22Rv1 (cell line): ENCODE results near the gene NDOR1.

ENCODE experiments used
- H3K27ac ChIP-seq: fragments of 450-650 bp; 2 replicates; pipeline ENCODE4 v1.5.1; 2017
- ZFX ChIP-seq: fragments of 450-650 bp; IDR thresholded peaks from 2 replicates; pipeline ENCODE4 v1.6.1; 2017; ENCODE audit warnings: antibody characterized with exemption, borderline replicate concordance
- TF ChIP-seq, protein P1 (sequence below): fragments of 450-650 bp; IDR thresholded peaks from 2 replicates; pipeline ENCODE4 v1.5.1; 2017; ENCODE audit warnings: mild to moderate bottlenecking

Gene NDOR1

DNA sequence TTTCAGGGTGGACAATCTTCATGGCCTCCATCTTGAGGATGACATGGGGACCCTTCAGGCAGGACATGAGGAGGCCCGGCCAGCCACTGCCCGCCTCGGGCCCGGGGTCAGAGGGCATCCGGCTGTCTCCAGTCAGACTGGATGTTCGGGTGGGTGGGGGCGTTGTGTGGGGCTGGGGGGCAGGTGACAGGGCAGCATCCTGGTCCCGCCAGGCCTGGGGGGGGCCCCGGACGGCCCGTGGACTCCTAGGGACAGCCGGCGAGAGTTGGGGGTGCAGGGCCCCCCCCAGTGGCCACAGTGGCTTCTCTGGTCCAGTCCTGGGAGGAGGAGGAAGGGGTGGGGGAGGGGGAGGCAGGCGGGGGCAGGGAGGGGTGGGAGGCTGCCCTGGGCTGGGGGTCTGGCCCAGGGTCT is 15.6 kb downstream of the NDOR1 start:
- H3K27ac ChIP-seq = peak overlapping the region; percentile 97
- TF ChIP-seq, protein P1, sequence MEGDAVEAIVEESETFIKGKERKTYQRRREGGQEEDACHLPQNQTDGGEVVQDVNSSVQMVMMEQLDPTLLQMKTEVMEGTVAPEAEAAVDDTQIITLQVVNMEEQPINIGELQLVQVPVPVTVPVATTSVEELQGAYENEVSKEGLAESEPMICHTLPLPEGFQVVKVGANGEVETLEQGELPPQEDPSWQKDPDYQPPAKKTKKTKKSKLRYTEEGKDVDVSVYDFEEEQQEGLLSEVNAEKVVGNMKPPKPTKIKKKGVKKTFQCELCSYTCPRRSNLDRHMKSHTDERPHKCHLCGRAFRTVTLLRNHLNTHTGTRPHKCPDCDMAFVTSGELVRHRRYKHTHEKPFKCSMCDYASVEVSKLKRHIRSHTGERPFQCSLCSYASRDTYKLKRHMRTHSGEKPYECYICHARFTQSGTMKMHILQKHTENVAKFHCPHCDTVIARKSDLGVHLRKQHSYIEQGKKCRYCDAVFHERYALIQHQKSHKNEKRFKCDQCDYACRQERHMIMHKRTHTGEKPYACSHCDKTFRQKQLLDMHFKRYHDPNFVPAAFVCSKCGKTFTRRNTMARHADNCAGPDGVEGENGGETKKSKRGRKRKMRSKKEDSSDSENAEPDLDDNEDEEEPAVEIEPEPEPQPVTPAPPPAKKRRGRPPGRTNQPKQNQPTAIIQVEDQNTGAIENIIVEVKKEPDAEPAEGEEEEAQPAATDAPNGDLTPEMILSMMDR = no peak
- no peak for TF ChIP-seq ZFX

DNA sequence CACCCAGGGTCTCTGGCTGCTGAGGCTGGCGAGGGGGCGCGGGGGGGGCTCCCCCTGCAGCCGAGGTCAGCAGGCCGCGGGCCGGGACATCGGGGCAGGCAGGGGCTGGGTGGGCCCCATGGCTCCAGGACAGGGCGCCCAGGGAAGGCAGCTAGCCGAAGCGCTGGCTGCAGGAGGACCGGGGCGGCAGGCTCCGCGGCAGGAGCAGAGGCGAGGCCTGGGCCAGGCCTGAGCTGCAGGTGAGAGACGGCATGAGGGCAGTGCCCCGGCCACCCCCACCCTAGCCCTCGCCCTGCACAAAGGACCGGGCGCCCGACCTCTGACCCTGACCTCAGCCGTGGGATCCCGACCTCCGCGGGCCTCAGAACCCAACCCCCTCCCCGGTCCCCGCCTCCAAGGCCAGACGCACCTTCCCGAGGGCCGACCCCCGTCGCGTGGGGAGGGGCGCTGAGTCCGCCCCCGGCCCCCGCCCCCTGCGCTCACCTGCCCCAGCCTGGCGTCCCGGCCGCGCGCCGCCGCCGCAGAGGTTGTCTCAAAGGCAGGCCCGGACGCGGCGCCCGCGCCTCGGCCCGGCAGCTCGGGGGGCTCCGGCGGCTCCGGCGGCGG is 16.1 kb downstream of the NDOR1 start:
- H3K27ac ChIP-seq = peak overlapping the region; percentile 97
- no peak for TF ChIP-seq ZFX
- TF ChIP-seq, protein P1 = no peak

DNA sequence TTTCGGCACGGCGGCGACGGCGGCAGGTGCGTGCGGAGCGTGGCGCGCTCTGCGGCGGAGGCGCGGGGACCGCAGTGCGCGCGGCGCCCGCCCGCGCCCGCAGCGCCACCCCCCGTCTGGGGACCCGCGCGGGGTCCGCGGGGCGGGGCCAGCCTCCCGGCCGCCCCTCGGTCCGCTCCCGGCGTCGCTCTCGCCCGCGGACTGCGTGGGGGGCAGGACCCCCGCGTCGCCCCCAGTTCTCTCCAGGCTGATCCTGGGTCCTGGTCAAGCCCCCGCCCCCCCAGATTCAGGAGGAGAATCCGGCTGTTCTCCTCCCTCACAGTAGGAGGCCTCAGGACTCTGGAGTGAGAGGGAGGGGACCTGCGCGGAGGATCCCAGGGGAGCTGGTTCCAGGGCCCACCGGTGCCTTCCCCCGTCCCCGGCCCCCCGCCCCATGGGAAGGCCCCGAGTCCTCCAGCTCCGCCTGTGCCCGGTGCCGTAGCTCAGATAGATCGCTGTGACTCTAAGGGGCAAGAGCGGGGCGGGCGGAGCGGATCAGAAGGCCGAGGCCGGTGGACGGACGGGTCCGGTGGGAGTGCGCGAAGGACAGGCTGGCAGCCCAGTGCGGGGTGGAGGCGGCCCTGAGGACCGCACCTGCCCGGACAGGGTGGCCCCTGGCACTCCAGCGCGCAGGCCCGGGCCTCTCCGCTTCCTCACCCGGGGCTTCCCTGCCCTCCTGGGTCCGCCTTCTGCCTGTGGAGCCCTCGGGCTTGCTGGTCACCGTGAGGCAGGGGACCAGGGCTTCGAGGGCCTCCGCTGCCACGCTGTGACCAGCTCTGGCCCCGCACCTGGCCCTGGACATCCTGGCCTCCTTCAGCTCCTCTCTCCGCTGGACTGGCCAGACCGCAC is 16.9 kb downstream of the NDOR1 start, which contains the start of gene RNF208:
Gene RNF208, minus strand, starts transcription at position 51 of the 888 bp plus-strand sequence. CDS start 1,028 bp downstream, outside the sequence.
- TF ChIP-seq, protein P1 = no peak
- TF ChIP-seq ZFX = no peak
- peak within 1 kb of the TSS; percentile 97 for H3K27ac ChIP-seq

DNA sequence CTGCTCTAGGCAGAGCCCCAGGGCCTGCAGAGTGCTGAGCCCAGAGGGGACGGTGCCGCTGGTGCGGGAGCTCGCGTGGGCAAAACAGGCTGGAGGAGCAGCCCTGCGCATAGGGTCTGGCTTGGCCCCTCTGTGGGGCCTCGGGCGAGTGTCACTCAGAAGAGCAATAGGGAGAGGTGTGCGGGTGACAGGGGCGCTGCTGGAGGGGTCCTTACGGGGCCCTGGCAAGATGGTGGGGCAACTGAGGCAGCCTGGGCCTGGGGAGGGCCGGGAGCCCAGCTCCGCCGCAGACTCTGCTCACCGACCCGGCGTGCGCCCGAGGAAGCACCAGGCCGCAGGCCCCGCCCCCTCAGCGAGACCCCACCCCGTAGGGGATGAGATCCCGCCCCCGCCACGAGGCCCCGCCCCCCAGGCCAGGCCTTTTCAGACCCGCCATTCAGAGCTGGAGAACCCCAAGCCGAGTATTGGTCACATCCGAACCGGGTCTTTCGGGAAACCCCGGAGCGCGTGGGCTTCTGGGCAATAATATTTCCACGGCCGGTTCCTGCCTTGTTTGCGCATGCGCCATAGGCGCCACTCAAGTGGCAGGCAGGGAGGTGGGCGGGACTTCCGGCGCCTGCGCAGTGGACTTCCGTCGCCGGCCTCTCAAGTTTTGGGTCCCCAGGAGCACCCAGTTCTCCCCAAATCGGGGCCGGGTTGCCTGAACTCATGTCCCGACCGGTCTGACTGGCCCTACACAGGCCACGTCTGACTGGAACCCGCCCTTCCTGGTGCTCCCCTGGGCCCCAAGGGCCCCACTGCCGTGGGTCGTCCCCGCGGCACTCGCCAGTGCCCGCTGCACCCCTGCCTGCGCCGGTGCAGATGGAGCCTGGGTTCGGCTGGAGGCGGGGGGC is 17.8 kb downstream of the NDOR1 start:
- TF ChIP-seq, protein P1 = no peak
- no peak for TF ChIP-seq ZFX
- H3K27ac ChIP-seq = peak overlapping the region; percentile 97

DNA sequence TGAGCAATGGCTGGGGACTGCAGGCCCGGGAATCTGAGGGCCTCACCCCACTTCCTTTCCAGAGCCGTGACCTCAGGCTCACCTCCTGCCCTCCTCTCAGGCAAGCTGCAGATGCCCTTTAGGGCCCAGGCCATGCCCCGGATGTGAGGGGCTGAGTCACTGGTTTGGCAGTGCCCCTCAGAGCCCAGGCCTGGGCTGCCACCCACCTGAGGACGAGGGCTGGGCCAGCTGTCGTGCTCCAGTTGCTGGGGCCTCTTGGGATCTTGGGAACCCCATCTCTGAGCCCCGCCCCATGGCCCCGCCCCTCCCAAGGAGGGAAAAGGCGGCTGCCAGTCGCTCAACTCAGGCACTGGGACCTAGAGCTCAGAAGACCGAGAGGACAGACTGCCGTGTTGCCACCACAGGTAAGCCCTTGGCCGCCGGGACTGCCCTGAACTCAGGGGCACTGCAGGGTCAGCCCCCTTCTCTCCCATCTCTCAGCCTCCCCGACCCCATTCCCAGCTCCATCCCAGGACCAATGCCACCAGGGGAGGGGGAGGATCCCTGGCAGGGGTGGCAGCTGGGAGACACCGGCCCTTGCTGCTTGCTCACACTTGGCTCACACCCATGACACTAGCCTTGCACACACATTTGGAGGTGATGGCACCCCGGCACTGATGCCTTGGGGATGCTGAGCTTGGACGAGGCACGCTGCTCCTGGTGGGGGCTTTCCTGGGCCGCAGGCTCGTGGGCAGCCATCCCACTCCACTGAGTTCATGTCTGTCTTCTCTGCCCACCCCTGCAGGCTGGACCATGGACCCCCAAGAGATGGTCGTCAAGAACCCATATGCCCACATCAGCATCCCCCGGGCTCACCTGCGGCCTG is 19.6 kb downstream of the NDOR1 start, which contains the start of gene CYSRT1:
Gene CYSRT1, plus strand, starts transcription at position 345 of the 865 bp plus-strand sequence. Its CDS starts 448 bp downstream, at position 793.
- H3K27ac ChIP-seq = peak within 1 kb of the TSS; percentile 97

More for the DNA sequence above, 19.6 kb downstream of the NDOR1 start, which contains the start of gene CYSRT1:
- no peak for TF ChIP-seq ZFX
- TF ChIP-seq, protein P1 = no peak
